Fibroblast of pulmonary artery (primary cell): ENCODE results near the gene MACROH2A1.

ENCODE experiments used
- DNase-seq: peaks from one replicate; pipeline ENCODE4 v3.0.0-alpha.2; 2010; ENCODE audit warnings: low read depth
- H3K4me3 ChIP-seq: replicated peaks from 2 replicates; pipeline ENCODE4 v1.5.1; 2011; ENCODE audit warnings: low read depth, mild to moderate bottlenecking, control low read depth, low read length, moderate library complexity
- TF ChIP-seq, protein P1 (sequence below): IDR thresholded peaks from 2 replicates; pipeline ENCODE4 v1.5.1; 2011; ENCODE audit warnings: mild to moderate bottlenecking, control low read depth, low read length, inconsistent platforms; ENCODE audit errors: missing control alignments

The MACROH2A1 gene

DNA sequence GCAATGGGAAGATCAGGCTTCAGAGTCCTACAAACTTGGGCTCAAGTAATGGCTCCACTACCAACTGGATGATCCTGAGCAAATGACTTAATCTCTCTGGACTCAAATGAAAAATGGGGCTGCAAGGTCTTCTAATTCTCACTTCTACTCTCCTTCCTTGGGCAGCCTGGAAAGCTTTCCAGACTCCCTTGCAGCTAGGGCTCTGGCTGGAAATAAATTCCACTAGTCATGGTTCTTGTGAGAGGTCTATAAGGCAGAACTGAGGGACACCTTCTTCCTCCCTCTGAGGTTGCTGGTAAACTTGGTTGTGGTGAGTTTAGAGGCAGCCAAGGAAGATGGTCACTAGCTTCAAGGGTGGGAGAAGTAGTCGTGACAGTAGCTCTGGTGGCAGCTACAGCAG is 29.6 kb upstream of the MACROH2A1 start:
- H3K4me3 ChIP-seq, result no peak overlapping the region
- TF ChIP-seq, protein P1, sequence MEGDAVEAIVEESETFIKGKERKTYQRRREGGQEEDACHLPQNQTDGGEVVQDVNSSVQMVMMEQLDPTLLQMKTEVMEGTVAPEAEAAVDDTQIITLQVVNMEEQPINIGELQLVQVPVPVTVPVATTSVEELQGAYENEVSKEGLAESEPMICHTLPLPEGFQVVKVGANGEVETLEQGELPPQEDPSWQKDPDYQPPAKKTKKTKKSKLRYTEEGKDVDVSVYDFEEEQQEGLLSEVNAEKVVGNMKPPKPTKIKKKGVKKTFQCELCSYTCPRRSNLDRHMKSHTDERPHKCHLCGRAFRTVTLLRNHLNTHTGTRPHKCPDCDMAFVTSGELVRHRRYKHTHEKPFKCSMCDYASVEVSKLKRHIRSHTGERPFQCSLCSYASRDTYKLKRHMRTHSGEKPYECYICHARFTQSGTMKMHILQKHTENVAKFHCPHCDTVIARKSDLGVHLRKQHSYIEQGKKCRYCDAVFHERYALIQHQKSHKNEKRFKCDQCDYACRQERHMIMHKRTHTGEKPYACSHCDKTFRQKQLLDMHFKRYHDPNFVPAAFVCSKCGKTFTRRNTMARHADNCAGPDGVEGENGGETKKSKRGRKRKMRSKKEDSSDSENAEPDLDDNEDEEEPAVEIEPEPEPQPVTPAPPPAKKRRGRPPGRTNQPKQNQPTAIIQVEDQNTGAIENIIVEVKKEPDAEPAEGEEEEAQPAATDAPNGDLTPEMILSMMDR, result no peak
- no peak for DNase-seq

- peak; percentile 67 for DNase-seq
- TF ChIP-seq, protein P1, result peak; percentile 83
Observed at GRCh38 chr5:135426102-135427082, 27.4 kb upstream of the MACROH2A1 start.

GRCh38 chr5:135425641-135426040 is 26.6 kb upstream of the MACROH2A1 start:
- DNase-seq, result no peak
- TF ChIP-seq, protein P1, result no peak
- H3K4me3 ChIP-seq, result no peak overlapping the region

More at GRCh38 chr5:135426102-135427082, 27.4 kb upstream of the MACROH2A1 start:
- no peak overlapping the region for H3K4me3 ChIP-seq

- TF ChIP-seq, protein P1, result no peak
- no peak overlapping the region for H3K4me3 ChIP-seq
- no peak for DNase-seq
Observed at GRCh38 chr5:135423846-135424168, 24.8 kb upstream of the MACROH2A1 start.

DNA sequence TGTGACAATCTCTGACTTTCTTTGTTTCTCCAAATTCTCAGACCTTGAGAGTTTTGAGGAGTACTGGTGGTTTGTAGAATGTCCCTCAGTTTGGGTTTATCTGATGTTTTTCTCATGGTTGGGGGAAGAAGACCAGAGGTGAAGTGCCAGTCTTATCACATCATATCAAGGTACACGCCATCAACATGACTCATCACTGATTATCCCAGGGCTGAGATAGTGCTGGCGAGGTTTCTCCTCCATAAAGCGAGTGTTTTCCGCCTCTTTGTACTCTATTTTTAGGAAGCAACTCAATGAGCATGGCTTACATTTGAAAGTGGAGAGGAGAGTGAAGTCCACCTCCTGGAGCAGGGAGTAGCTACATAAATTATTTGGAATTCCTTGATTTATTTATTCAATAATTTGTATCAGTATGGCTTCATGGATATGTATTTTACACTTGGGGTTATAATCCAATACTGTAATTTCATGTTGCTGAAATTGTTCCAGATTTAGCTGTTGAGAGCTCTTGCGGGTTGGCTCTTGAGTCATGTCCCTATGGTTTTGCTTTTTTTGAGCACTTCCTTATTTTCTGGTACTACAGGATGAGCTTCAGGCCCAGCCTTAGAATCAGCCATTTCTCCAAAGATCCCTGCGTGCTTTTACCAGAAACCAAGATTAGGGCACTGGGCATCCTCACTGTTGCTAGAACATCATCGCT is 24.3 kb upstream of the MACROH2A1 start:
- TF ChIP-seq, protein P1, result no peak
- H3K4me3 ChIP-seq, result no peak overlapping the region
- no peak for DNase-seq

GRCh38 chr5:135422419-135422818 is 23.4 kb upstream of the MACROH2A1 start:
- no peak for DNase-seq
- H3K4me3 ChIP-seq, result no peak overlapping the region
- TF ChIP-seq, protein P1, result no peak
